ENCODE measurements around the gene KRT81. TPM values are rescaled to one million over a fixed set of nuclear protein-coding genes. Genes with fewer than 3 reads are reported as not detected.

The KRT81 gene
- total RNA-seq, 3 donors from 2014 or later, result 3.6 to 29.9 TPM; not detected in 1

DNA sequence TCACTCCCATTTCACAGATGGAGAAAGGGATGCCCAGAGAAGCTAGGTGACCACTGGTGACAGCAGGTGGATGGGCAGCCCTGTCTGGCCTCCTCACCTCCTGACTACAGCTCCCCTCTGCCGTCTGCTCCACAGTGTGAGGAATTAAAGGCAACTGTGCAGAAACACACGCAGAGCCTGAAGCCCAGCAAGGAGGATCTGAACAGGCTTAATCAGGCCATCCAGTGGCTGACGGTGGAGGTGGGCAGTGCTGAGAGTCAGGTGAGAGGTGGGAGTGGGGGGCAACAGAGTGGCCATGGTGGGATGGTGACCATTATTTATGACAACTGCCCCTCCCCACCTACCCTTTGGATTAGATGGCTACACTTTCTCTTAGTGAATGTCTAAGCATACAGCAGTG is 15.6 kb downstream of the KRT81 start:
- H3K27ac ChIP-seq, result no peak overlapping the region
- H3K4me3 ChIP-seq, result no peak overlapping the region
- H3K4me1 ChIP-seq, result peaks cover 8 to 12% of the 10 kb centered on the region in 2 donors
- H3K27me3 ChIP-seq, result no peaks in the 10 kb centered on the region
- H3K36me3 ChIP-seq, result no peaks in the 10 kb centered on the region
- intact Hi-C loops (cut with DNase I; ENCODE audit: low total_unique reads), result loop anchor here (1.0 kb wide), 1 partner anchor 40 kb away; no protein-coding TSS in a partner anchor
- DNase-seq (ENCODE audit: low spot score in 2 of 2), result peak in 1 of 2 donors; percentile 15
- TF ChIP-seq POLR2AphosphoS5 (IDR thresholded peaks at IDR 0.05) (no peak), POLR2A (IDR thresholded peaks at IDR 0.05) (no peak)
- TF ChIP-seq, protein P1, sequence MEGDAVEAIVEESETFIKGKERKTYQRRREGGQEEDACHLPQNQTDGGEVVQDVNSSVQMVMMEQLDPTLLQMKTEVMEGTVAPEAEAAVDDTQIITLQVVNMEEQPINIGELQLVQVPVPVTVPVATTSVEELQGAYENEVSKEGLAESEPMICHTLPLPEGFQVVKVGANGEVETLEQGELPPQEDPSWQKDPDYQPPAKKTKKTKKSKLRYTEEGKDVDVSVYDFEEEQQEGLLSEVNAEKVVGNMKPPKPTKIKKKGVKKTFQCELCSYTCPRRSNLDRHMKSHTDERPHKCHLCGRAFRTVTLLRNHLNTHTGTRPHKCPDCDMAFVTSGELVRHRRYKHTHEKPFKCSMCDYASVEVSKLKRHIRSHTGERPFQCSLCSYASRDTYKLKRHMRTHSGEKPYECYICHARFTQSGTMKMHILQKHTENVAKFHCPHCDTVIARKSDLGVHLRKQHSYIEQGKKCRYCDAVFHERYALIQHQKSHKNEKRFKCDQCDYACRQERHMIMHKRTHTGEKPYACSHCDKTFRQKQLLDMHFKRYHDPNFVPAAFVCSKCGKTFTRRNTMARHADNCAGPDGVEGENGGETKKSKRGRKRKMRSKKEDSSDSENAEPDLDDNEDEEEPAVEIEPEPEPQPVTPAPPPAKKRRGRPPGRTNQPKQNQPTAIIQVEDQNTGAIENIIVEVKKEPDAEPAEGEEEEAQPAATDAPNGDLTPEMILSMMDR (IDR thresholded peaks at IDR 0.05), result no peak
- H3K9me3 ChIP-seq, result no peaks in the 10 kb centered on the region

- no peak for TF ChIP-seq POLR2A (IDR thresholded peaks at IDR 0.05)
- TF ChIP-seq, protein P1 (IDR thresholded peaks at IDR 0.05), result no peak
- TF ChIP-seq POLR2AphosphoS5 (IDR thresholded peaks at IDR 0.05), result no peak
- intact Hi-C loops (cut with DNase I; ENCODE audit: low total_unique reads), result loop anchor here (1.0 kb wide), 1 partner anchor 39 kb away; no protein-coding TSS in a partner anchor
- Histone ChIP-seq H3K4me1 (peaks cover 5 to 8% of the 10 kb centered on the region in 2 donors), H3K27ac (no peak within 1 kb of the TSS), H3K36me3 (no peaks in the 10 kb centered on the region), H3K9me3 (no peaks in the 10 kb centered on the region), H3K27me3 (no peaks in the 10 kb centered on the region), H3K4me3 (no peak within 1 kb of the TSS)
- no peak for DNase-seq (ENCODE audit: low spot score in 2 of 2)
Observed at GRCh38 chr12:52274521-52275120, 16.7 kb downstream of the KRT81 start, which contains the start of gene KRT86. KRT86 (plus strand) TSS chr12:52274645; CDS start chr12:52301917, 27,272 bp downstream.

GRCh38 chr12:52271158-52271557 is 20.2 kb downstream of the KRT81 start:
- H3K27ac ChIP-seq, result no peak overlapping the region
- DNase-seq (ENCODE audit: low spot score in 2 of 2), result no peak
- intact Hi-C loops (cut with DNase I; ENCODE audit: low total_unique reads), result no loop called here

DNA sequence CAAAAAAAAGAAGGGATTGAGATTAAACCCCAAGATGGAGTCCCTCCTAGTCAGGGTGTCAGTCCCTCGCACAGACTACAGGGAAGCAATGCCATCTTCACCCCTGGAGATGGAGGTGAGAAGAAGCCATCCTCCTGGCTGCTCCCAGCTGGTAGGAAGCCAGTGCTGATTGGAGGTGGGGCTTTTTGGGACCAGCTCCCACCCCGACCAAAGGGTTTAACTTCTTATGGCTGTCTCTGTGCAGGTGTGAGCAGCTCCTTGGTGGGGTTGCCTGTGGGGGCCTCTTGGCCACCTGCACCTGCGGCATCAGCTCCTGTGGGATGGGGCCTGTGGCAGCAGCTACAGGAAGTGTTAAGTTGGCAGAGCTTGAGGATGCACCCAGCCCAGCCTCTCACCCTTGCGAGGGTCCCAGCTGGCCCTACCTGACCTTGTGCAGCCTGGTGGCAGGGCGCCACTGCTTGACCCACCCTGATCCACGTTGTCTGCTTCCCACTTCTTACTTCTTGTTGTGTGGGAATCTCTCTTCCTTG is 20.7 kb downstream of the KRT81 start:
- Histone ChIP-seq H3K4me3 (no peak overlapping the region), H3K4me1 (no peaks in the 10 kb centered on the region), H3K27me3 (no peaks in the 10 kb centered on the region), H3K27ac (no peak overlapping the region), H3K9me3 (no peaks in the 10 kb centered on the region), H3K36me3 (no peaks in the 10 kb centered on the region)
- no peak for DNase-seq (ENCODE audit: low spot score in 2 of 2)
- TF ChIP-seq POLR2A (IDR thresholded peaks at IDR 0.05) (no peak), POLR2AphosphoS5 (IDR thresholded peaks at IDR 0.05) (no peak)
- TF ChIP-seq, protein P1 (IDR thresholded peaks at IDR 0.05), result no peak
- intact Hi-C loops (cut with DNase I; ENCODE audit: low total_unique reads), result no loop called here

More at GRCh38 chr12:52271158-52271557, 20.2 kb downstream of the KRT81 start:
- no peaks in the 10 kb centered on the region for H3K9me3 ChIP-seq
- H3K36me3 ChIP-seq, result no peaks in the 10 kb centered on the region
- no peaks in the 10 kb centered on the region for H3K27me3 ChIP-seq
- H3K4me1 ChIP-seq, result no peaks in the 10 kb centered on the region
- no peak overlapping the region for H3K4me3 ChIP-seq
- no peak for TF ChIP-seq POLR2A (IDR thresholded peaks at IDR 0.05)
- TF ChIP-seq, protein P1 (IDR thresholded peaks at IDR 0.05), result no peak
- TF ChIP-seq POLR2AphosphoS5 (IDR thresholded peaks at IDR 0.05), result no peak

- no peaks in the 10 kb centered on the region for H3K27me3 ChIP-seq
- DNase-seq (ENCODE audit: low spot score in 2 of 2), result no peak
- TF ChIP-seq POLR2A (IDR thresholded peaks at IDR 0.05) (no peak), POLR2AphosphoS5 (IDR thresholded peaks at IDR 0.05) (no peak)
- TF ChIP-seq, protein P1 (IDR thresholded peaks at IDR 0.05), result no peak
- H3K4me1 ChIP-seq, result no peaks in the 10 kb centered on the region
- H3K36me3 ChIP-seq, result no peaks in the 10 kb centered on the region
- H3K27ac ChIP-seq, result peak overlapping the region; percentile 33 to 78
- H3K9me3 ChIP-seq, result no peaks in the 10 kb centered on the region
- H3K4me3 ChIP-seq, result no peak overlapping the region
- intact Hi-C loops (cut with DNase I; ENCODE audit: low total_unique reads), result no loop called here
Observed at GRCh38 chr12:52268212-52268611, 23.1 kb downstream of the KRT81 start.

All from breast epithelium (tissue), 4 donors.